ENCODE data around the gene MYOF.

MYOF gene

DNA sequence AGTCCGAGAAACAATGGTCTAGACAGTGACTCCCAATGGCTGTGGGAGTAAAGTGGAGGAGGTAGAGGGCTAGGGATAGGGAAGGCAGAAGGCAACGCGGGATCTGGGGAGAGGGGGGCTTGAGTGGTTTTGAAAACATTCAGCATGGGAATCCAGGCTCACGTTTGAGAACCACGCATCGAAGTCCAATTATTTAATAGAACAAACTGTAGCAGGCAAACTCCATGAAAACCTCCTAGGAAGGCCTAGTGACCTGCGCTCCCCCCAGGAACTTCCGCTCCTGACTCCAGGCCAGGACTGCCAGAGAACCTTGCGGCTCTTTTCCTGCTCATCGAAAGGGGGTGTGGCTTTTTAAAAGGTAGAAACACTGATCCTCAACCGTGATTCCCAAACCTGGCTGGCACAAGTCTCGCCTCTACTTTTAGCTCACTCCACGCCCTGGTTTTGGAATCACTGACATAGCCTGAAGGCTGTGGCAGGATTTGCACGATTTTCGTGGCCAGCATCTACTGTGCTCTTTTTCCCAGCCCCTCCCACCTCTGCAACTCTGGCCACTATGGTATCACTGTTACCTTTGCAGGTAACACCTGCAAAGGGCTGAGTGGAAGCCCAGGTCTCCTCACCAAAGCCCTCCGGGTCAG lies 43.4 kb downstream of the MYOF start:
- TF ChIP-seq, protein P1, sequence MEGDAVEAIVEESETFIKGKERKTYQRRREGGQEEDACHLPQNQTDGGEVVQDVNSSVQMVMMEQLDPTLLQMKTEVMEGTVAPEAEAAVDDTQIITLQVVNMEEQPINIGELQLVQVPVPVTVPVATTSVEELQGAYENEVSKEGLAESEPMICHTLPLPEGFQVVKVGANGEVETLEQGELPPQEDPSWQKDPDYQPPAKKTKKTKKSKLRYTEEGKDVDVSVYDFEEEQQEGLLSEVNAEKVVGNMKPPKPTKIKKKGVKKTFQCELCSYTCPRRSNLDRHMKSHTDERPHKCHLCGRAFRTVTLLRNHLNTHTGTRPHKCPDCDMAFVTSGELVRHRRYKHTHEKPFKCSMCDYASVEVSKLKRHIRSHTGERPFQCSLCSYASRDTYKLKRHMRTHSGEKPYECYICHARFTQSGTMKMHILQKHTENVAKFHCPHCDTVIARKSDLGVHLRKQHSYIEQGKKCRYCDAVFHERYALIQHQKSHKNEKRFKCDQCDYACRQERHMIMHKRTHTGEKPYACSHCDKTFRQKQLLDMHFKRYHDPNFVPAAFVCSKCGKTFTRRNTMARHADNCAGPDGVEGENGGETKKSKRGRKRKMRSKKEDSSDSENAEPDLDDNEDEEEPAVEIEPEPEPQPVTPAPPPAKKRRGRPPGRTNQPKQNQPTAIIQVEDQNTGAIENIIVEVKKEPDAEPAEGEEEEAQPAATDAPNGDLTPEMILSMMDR (IDR thresholded peaks at IDR 0.05; ENCODE audit: low read depth, low read length): no peak
- DNase-seq (ENCODE audit: low read depth in 2 of 2): peak; percentile 44 to 61
- H3K4me3 ChIP-seq (replicated peaks in 1 of 2; ENCODE audit: low read depth in 2 of 2, low read length in 2 of 2): no peak overlapping the region

DNA sequence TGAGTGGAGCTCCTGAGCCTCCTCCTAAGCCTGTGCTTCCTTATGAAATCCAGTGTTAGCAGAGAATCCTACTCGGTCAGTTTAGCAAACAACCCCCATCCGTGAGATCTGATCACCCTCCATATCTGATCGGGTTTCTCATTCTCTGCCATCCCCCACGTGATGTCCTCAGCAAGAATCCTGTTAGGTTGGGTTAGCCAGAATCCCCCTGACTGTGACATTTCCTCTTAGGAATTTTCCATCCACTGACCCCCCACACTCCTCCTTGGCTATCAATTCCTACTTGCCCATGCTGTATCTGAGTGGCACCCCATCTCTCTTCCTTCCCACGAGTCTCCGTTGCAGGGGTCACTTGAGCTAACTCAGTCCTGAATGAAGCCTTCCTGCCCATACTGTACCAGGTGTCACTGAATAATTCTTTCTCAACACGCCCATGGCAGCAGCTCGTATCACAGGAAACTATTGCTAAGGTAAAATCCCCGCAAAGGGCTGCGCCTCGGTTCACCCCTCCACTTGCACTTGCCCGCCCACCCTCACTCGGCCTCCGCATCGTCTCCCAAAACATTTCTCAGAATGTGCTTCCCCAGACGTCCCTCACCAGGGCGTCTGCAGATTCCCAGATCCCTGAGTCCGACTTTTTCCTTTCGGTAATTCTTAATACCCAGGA lies 44.1 kb downstream of the MYOF start:
- H3K4me3 ChIP-seq (replicated peaks in 1 of 2; ENCODE audit: low read depth in 2 of 2, low read length in 2 of 2): peak overlapping the region in 1 of 2 donors; percentile 19

DNA sequence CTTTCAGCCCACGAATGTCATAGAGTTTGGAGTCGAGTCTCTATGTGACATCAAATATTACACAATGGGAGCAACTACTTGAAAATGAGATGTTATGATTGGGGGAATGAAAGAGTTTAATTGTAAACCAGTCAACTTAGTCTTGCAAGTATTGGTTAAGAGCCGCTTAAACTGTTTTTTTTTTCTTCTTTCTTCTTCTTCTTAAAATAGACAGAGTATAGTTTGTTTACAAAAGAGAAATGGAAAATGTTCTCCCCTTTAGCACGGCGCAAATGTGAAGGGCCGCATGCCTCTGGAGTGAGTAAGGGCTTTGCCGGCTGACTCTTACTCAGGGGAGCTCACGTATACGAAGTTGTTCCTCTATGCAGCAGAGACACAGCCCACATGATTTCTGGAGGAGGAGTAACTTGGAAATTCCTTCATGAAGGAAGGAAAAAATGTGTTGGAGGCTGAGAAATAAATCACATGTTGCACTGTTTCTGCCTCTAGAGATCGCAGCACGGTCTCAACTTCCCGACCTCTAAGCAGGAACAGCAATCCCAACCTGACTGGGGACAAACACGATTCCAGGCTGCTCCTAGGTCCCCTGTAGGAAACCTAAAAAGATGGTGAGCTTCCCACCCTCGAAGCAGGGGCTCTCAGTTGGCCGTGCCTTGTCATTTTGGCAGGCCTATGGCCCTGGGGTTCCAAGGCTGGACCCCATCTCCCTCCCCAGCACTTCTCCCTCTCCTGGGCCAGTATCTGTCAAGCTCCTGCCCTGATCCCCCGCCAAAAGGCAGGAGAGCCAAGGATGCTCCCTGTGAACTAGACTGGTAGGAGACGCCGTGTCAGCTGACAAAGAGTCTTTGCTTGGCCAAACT lies 44.8 kb downstream of the MYOF start:
- TF ChIP-seq, protein P1 (IDR thresholded peaks at IDR 0.05; ENCODE audit: low read depth, low read length): no peak
- peak; percentile 99 for DNase-seq (ENCODE audit: low read depth in 2 of 2)
- H3K4me3 ChIP-seq (replicated peaks in 1 of 2; ENCODE audit: low read depth in 2 of 2, low read length in 2 of 2): peak overlapping the region; percentile 11 to 19

More for the DNA sequence above, 44.1 kb downstream of the MYOF start:
- TF ChIP-seq, protein P1 (IDR thresholded peaks at IDR 0.05; ENCODE audit: low read depth, low read length): no peak
- DNase-seq (ENCODE audit: low read depth in 2 of 2): peak; percentile 69

DNA sequence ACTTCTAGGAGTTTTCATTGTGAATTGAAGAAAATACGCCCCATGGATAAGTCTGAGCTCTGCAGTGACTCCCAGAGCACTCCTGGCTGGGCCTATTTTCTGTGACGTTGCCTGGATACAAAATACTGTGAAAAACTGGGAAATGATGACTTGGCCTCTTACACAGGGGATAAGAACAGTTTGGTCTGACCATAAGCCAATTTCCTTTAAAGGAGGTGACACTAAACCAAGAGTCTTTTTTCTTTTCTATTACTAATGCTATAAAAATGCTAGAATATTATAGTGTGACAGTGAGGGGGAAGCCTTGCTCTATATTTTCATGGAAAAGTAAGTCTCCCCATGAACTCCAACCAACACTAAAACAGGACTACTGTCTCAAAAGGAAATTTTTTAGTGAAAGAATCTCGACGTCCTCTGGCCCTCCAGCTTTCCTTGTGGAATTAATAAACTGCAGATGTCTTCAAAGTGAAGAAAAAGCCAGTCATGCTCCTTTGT lies 45.5 kb downstream of the MYOF start:
- H3K4me3 ChIP-seq (replicated peaks in 1 of 2; ENCODE audit: low read depth in 2 of 2, low read length in 2 of 2): peak overlapping the region in 1 of 2 donors; percentile 11
- DNase-seq (ENCODE audit: low read depth in 2 of 2): peak; percentile 99
- TF ChIP-seq, protein P1 (IDR thresholded peaks at IDR 0.05; ENCODE audit: low read depth, low read length): no peak

DNA sequence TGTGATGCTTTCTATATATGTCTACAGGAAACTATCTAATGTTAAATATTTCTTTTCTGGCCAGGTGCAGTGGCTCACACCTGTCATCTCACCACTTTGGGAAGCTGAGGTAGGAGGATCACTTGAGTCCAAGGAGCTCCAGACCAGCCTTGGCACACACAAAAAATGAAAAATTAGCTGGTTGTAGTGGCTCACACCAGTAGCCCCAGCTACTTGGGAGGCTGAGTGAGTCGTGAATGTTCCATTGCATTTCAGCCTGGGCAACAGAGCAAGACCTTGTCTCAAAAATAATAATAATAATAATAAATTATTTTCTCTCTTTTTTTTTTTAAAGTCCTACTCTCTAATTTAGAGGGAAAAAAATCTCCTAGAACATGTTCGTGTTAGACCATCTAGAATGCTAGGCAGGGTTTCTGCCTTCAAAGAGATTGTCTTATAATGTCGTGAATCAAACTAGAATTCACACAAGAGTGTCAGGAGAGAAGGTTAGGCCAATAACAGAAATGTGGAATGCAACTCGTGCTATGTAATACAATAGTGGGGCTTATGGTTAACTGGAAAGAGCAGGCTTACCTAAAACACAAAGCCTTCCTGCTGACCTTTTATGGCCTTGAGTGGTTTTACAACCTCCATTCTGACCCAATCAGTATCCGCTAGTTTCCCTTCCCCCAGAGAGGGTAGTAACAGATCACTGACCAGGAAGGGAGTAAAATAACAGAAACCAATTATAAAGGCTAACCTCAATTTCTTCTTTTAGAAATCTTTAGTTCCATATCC lies 46.3 kb downstream of the MYOF start:
- no peak overlapping the region for H3K4me3 ChIP-seq (replicated peaks in 1 of 2; ENCODE audit: low read depth in 2 of 2, low read length in 2 of 2)
- TF ChIP-seq, protein P1 (IDR thresholded peaks at IDR 0.05; ENCODE audit: low read depth, low read length): no peak
- DNase-seq (ENCODE audit: low read depth in 2 of 2): peak; percentile 89 to 90

DNA sequence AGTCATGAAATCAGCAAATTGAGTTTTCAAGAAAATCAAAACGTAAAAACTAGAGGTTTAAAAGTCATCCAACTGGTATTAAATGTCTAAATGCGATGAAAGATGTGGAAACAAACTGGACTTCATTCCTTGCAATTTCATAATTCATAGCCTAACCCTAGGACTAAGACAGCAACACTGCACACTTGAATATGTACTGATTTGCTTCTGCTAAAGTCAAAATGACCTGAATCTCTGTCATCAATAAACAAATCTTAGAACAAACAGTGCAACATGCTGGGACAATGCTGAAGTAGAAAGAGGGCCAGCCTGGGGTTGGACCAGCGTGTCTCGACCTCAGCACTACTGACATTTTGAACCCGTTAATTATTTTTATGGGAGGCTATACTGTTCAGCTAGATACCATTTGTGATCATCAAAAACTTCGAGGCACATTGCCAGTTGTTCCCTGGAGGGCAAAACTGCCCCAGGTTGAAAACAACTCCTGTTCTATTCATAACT lies 47.1 kb downstream of the MYOF start:
- TF ChIP-seq, protein P1 (IDR thresholded peaks at IDR 0.05; ENCODE audit: low read depth, low read length): no peak
- H3K4me3 ChIP-seq (replicated peaks in 1 of 2; ENCODE audit: low read depth in 2 of 2, low read length in 2 of 2): no peak overlapping the region
- DNase-seq (ENCODE audit: low read depth in 2 of 2): no peak
